Pancreas (tissue), 10 donors: Measurements from ENCODE around the gene RLBP1. TPM values are rescaled to one million over a fixed set of nuclear protein-coding genes. Genes with fewer than 3 reads are reported as not detected.
"Not testable (repeated sequence)": the region's sequence is repeated elsewhere in the genome, so short reads cannot be mapped to it uniquely, and the experiment has no call there.

Experiments
- ATAC-seq, 4 donors: fragments of 200-7000 bp; cut with Tn5 transposase; one replicate each; pipeline versions ENCODE4 v1.8.0 to v1.9.1; 2020; ENCODE audit warnings: mild to moderate bottlenecking in 4 of 4, moderate library complexity in 4 of 4
- DNase-seq, 6 donors: peaks; one replicate each; pipeline ENCODE4 v3.0.0-alpha.2; 2020
- FAIRE-seq: peaks from 2 replicates; lab custom pipeline; 2012; peaks lifted over from hg19 to GRCh38; lab: Jason Lieb, UNC
- H3K27ac ChIP-seq, 4 donors: fragments of 200-600 bp; sonication (generic); 1 replicate in 3 of 4; 2 replicates in 1 of 4; pipeline versions ENCODE4 v1.5.0 to v1.8.0; 2020
- H3K27me3 ChIP-seq, 4 donors: fragments of 200-600 bp; one replicate each; pipeline ENCODE4 v1.8.0; 2021
- H3K36me3 ChIP-seq, 3 donors: fragments of 200-600 bp; sonication (generic) in 1 of 3; one replicate each; pipeline versions ENCODE4 v1.5.0 to v1.8.0; 2020 to 2021
- H3K4me1 ChIP-seq, 3 donors: fragments of 200-600 bp; one replicate each; pipeline ENCODE4 v1.8.0; 2021
- H3K4me3 ChIP-seq, 4 donors: fragments of 200-600 bp; sonication (generic) in 2 of 4; one replicate each; pipeline versions ENCODE4 v1.5.0 to v1.8.0; 2020 to 2021
- H3K9me3 ChIP-seq, 4 donors: fragments of 200-600 bp; one replicate each; pipeline ENCODE4 v1.8.0; 2021
- WGBS, 2 donors: extraction: QIAGEN DNeasy Blood & Tissue Kit; methylation state at CpG; one replicate each; pipeline ENCODE4 v1.1.7; 2013; 5-methylcytosine and 5-hydroxymethylcytosine counted together
- intact Hi-C, 3 donors: fragments of 100-400 bp; cut with DNase I; formaldehyde crosslinking; loops; one replicate each; pipeline versions ENCODE4 v1.11.1 to v1.14.2; 2022
- polyA plus RNA-seq, 2 donors: library from polyadenylated mRNA; stranded (reverse); fragments of 200-250 nt; gene quantifications; one replicate each; pipeline ENCODE4 v1.2.3, GENCODE V29; 2013
- total RNA-seq, 6 donors: library from RNA; stranded (reverse); fragmentation: NEBNext Ultra II Directional in 4 of 6; extraction: Animal tissue kit (Norgen Biotek cat#: 25700) in 4 of 6; gene quantifications; one replicate each; pipeline versions ENCODE4 v1.2.1 to v1.2.4, GENCODE V29; 2021 to 2023
- TF ChIP-seq, protein P1 (sequence below), 4 donors: fragments of 200-600 bp; sonication (generic) in 3 of 4; IDR thresholded peaks; one replicate each; pipeline versions ENCODE4 v1.5.0 to v1.8.0; 2021; ENCODE audit warnings: antibody characterized with exemption in 4 of 4
- donor health status: healthy with polysubstance abuse.
- donor health status: DM: no; HTN: no; CAD: no; lungs with moderate emphysema.
- donor health status: DM: no; HTN: no; CAD: no.
- donor health status: control.
- donor health status: control.
- donor health status: Bipolar disorder and iron deficiency.
- donor health status: DM: yes; HTN: yes; CAD: no.
- donor health status: DM: no; HTN: no; CAD: no.
- donor health status: DM: no; HTN: no; CAD: no.
- donor health status: DM: yes; HTN: yes; CAD: no.

The RLBP1 gene
- total and polyA plus RNA-seq, 8 donors: 0.19 TPM; not detected in 7

DNA sequence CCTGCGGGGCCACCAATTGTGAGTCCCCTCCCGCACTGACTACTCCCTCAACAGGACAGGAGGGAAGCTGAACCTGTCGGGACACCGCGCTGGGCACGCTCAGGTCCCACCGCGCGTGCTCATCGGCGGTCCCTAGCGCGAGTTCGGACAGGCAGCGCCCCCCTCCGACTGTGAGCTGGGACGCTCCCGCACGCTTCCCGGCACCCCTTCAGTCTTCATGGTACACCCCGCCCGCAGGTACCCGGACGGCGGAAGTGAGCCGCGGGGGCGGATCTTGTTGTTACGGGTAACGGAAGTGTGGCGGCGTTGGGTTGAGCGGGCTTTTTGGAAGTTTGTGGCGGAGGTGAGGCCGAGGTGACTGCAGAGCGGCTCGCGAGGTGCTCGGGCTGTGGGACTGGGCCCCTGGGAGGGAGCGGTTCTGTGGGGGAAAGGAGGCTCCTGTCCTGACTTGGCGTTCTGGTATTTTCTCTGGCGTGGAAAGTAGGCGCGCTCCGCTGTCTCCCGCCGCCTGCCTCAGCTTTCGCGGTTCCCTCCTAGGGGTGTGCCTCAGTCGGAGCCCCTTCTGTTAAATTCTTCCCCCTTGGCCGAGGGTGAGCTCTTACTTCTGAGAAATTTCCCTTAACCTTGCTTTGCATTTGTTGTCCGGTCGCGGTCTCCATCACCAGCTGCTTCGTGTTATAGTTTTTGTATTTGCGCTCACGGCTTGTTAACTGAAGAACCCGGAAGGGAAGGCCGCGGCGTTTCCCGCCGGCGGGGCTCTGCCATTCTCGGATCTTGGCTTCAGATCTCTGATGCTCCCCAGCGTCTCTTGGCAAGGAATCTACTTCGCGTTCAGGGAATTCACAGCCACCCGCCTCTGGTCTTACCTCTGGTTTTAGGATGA, 22.6 kb upstream of the RLBP1 start, which contains the start of gene FANCI:
FANCI (plus strand) TSS at position 289 of the 883 bp plus-strand sequence. CDS start 3,669 bp downstream, outside the sequence.
- peak within 1 kb of the TSS in 1 of 4 donors; percentile 39 for H3K27ac ChIP-seq
- ATAC-seq: peak; percentile 100
- no peak for FAIRE-seq

DNA sequence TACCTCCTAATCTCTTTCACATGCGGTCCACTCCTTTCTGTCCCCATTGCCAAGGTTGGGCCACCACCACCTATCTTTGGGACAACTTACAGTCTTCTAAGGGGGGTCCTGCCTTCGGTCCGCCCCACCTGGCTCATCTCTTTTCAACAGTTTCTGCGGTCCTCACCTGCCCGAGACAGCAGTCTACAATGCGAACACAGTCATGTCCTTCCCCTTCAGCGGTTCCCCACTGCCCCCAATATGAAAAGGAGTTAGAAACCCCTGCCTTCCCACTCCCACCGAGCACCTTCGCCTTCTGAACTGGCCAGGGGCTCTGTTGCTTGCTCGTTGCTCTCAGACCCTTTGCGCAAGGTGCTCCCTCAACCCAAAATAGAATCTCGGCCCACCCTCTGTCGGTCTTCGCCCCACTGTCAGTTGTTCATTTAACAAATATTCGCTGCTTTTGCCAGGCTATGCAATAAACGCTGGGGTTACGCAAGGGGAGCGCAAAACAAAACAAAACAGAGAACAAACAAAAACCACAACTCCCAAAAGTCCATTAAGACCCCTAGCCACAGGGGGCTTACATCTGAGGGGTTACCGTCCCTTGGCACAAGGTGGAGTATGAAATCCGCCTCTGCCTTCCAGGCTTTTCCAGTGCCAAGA, 21.8 kb upstream of the RLBP1 start:
- intact Hi-C loops: no loop called here
- no peak for FAIRE-seq
- peak in 1 of 6 donors; percentile 7 for DNase-seq
- Histone ChIP-seq H3K27me3 (no peaks in the 10 kb centered on the region), H3K4me1 (no peaks in the 10 kb centered on the region), H3K27ac (peak overlapping the region in 1 of 4 donors; percentile 39), H3K4me3 (peak overlapping the region; percentile 55 to 87 (median 58)), H3K36me3 (no peaks in the 10 kb centered on the region), H3K9me3 (no peaks in the 10 kb centered on the region)
- TF ChIP-seq, protein P1, sequence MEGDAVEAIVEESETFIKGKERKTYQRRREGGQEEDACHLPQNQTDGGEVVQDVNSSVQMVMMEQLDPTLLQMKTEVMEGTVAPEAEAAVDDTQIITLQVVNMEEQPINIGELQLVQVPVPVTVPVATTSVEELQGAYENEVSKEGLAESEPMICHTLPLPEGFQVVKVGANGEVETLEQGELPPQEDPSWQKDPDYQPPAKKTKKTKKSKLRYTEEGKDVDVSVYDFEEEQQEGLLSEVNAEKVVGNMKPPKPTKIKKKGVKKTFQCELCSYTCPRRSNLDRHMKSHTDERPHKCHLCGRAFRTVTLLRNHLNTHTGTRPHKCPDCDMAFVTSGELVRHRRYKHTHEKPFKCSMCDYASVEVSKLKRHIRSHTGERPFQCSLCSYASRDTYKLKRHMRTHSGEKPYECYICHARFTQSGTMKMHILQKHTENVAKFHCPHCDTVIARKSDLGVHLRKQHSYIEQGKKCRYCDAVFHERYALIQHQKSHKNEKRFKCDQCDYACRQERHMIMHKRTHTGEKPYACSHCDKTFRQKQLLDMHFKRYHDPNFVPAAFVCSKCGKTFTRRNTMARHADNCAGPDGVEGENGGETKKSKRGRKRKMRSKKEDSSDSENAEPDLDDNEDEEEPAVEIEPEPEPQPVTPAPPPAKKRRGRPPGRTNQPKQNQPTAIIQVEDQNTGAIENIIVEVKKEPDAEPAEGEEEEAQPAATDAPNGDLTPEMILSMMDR (IDR thresholded peaks at IDR 0.05): no peak
- 25 to 32% methylated on average over 20 of the region's 20 CpGs for WGBS, 2 donors
- peak; percentile 6 to 20 (median 15) for ATAC-seq

More for the DNA sequence above, 22.6 kb upstream of the RLBP1 start, which contains the start of gene FANCI:
- no peaks in the 10 kb centered on the region for H3K4me1 ChIP-seq
- H3K27me3 ChIP-seq: no peaks in the 10 kb centered on the region
- DNase-seq: peak; percentile 95 to 99 (median 98)
- TF ChIP-seq, protein P1 (IDR thresholded peaks at IDR 0.05): peak; percentile 6 to 29 (median 26)
- intact Hi-C loops: no loop called here
- H3K36me3 ChIP-seq: no peaks in the 10 kb centered on the region
- peak within 1 kb of the TSS; percentile 55 to 87 (median 58) for H3K4me3 ChIP-seq
- WGBS, 2 donors: 0 to 1% methylated on average over 69 of the region's 69 CpGs
- H3K9me3 ChIP-seq: no peaks in the 10 kb centered on the region

DNA sequence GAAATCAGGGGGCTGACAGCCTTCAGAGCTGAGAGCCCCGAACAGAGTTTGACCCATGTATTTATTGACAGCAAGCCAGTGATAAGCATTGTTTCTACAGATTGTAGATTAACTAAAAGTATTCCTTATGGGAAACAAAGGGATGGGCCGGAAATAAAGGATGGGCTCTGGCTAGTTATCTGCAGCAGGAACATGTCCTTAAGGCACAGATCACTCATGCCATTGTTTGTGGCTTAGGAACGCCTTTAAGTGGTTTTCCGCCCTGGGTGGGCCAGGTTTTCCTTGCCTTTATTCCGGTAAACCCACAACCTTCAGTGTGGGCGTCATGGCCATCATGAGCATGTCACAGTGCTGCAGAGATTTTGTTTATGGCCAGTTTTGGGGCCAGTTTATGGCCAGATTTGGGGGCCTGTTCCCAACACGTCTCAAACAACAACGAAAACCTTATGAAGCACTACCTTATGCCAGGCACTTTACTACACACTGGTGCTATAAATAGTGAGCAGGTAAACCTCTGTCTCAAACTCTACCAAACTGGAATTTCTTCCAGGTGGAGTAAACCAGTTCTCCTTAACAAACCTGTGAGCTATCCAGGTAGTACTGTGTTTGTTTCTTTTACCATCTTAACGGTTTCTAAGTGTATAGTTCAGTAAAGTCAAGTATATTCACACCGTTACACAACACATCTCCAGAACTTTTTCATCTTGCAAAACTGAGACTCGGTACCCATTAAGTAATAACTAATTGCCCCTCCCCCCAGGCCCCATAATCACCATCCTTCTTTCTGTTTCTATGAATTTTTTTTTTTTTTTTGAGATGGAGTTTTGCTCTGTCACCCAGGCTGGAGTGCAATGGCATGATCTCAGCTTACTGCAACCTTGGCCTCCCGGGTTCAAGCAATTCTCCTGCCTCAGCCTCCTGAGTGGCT, 18.8 kb upstream of the RLBP1 start:
- H3K4me3 ChIP-seq, FAIRE-seq, H3K36me3 ChIP-seq, H3K27me3 ChIP-seq, DNase-seq, H3K27ac ChIP-seq, H3K4me1 ChIP-seq, intact Hi-C loops, ATAC-seq, H3K9me3 ChIP-seq: not testable (repeated sequence)
- WGBS, 2 donors: 85 to 88% methylated on average over 12 of the region's 12 CpGs

GRCh38 chr15:89231832-89232231, 10.5 kb upstream of the RLBP1 start:
- intact Hi-C loops: no loop called here
- TF ChIP-seq, protein P1 (IDR thresholded peaks at IDR 0.05): no peak
- no peaks in the 10 kb centered on the region for H3K27me3 ChIP-seq
- DNase-seq: no peak
- H3K36me3 ChIP-seq: no peaks in the 10 kb centered on the region
- no peak for FAIRE-seq
- H3K9me3 ChIP-seq: no peaks in the 10 kb centered on the region
- no peak overlapping the region for H3K4me3 ChIP-seq
- ATAC-seq: no peak
- H3K27ac ChIP-seq: no peak overlapping the region
- H3K4me1 ChIP-seq: no peaks in the 10 kb centered on the region

GRCh38 chr15:89230277-89230676, 8.9 kb upstream of the RLBP1 start:
- Histone ChIP-seq H3K27ac (no peak overlapping the region), H3K9me3 (no peaks in the 10 kb centered on the region), H3K27me3 (no peaks in the 10 kb centered on the region), H3K36me3 (no peaks in the 10 kb centered on the region), H3K4me1 (no peaks in the 10 kb centered on the region), H3K4me3 (no peak overlapping the region)
- 51 to 54% methylated on average over 5 of the region's 5 CpGs for WGBS, 2 donors
- FAIRE-seq (no peak), DNase-seq (no peak), ATAC-seq (no peak)
- TF ChIP-seq, protein P1 (IDR thresholded peaks at IDR 0.05): no peak
- intact Hi-C loops: no loop called here
